Measurements from ENCODE around the gene LPAR3. TPM values are rescaled to one million over a fixed set of nuclear protein-coding genes. Genes with fewer than 3 reads are reported as not detected.

Gene LPAR3
- polyA plus RNA-seq, 2 of the 4 experiments (the other 2 are of a cell fraction): 0.01 to 0.08 TPM

DNA sequence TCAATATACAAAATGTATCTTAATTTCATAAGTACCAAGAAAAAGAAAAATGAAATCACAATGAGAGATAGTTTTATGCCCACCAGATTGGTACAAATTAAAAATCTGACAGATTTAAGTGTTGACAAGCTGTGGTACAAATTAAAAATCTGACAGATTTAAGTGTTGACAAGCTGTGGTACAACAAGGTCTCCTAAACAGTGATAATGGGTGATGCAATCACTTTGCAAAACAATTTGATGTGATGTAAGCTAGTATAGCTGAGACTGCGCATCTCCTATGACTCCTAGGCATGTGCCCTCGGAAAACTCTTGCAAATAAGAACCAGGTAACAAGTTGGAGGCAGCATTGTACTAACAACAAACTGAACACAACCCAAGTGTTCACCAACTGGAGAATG is 100.6 kb downstream of the LPAR3 start:
- Histone ChIP-seq H3K27ac (no peak overlapping the region), H3K4me2 (no peak overlapping the region), H3K4me1 (no peaks in the 10 kb centered on the region), H3K9me3 (peaks cover 10% of the 10 kb centered on the region; the same call in 2 of the 3 replicates), H3K4me3 (no peak overlapping the region)
- DNase-seq (ENCODE audit: low read depth in 1 of 2, low spot score in 1 of 2) (no peak), FAIRE-seq (no peak), ATAC-seq (no peak)
- POLR2A ChIA-PET: no interaction called here
- 21% methylated on average over 2 of the region's 2 CpGs for WGBS (ENCODE audit: missing lambda C conversion rate)
- TF ChIP-seq ZFP36 (IDR thresholded peaks at IDR 0.05; ENCODE audit: borderline replicate concordance, partially characterized antibody) (peak; percentile 79), NPAS2 (CRISPR knock-in tag; IDR thresholded peaks at IDR 0.05; ENCODE audit: borderline replicate concordance) (no peak)
- CTCF ChIA-PET: interaction anchor here (1.6 kb wide), 1 partner anchor 10 kb away, joined by 6 read pairs; no protein-coding TSS in a partner anchor

DNA sequence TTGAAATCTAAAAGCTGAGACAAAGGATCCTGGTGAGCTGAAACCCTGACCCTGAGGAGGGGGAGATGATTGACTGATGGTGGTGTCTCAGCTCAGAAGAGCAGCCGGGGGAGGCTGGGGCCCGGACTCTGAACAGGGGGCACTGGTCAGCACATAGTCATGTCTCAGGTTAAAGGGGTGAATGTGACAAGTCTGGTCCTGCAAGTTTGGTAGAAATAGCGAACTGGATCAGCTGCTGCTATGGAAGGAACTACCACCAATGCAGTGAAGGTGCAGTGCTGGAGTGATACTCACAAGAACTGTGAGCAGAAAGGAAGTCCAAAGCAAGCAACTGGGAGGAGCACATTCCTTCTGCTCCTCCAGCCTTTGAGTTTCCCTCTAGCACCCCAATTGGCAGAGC is 104.0 kb downstream of the LPAR3 start:
- ChIA-PET CTCF (interaction anchor here (2.0 kb wide), 1 partner anchor 16 kb away, joined by 6 read pairs; no protein-coding TSS in a partner anchor), POLR2A (no interaction called here)
- Histone ChIP-seq H3K4me2 (no peak overlapping the region), H3K4me1 (no peaks in the 10 kb centered on the region), H3K4me3 (no peak overlapping the region), H3K27ac (no peak overlapping the region), H3K9me3 (peaks cover 10% of the 10 kb centered on the region; the same call in 2 of the 3 replicates)
- ATAC-seq: no peak
- no peak for TF ChIP-seq JUN (IDR thresholded peaks at IDR 0.05)
- no peak for TF ChIP-seq POLR2A (IDR thresholded peaks at IDR 0.05; ENCODE audit: low read length)
- TF ChIP-seq, protein P1, sequence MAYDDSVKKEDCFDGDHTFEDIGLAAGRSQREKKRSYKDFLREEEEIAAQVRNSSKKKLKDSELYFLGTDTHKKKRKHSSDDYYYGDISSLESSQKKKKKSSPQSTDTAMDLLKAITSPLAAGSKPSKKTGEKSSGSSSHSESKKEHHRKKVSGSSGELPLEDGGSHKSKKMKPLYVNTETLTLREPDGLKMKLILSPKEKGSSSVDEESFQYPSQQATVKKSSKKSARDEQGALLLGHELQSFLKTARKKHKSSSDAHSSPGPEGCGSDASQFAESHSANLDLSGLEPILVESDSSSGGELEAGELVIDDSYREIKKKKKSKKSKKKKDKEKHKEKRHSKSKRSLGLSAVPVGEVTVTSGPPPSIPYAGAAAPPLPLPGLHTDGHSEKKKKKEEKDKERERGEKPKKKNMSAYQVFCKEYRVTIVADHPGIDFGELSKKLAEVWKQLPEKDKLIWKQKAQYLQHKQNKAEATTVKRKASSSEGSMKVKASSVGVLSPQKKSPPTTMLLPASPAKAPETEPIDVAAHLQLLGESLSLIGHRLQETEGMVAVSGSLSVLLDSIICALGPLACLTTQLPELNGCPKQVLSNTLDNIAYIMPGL (CRISPR knock-in tag; IDR thresholded peaks at IDR 0.05; ENCODE audit: borderline replicate concordance): no peak
- no peak for TF ChIP-seq HOXA7 (CRISPR knock-in tag; IDR thresholded peaks at IDR 0.05)
- TF ChIP-seq, protein P2, sequence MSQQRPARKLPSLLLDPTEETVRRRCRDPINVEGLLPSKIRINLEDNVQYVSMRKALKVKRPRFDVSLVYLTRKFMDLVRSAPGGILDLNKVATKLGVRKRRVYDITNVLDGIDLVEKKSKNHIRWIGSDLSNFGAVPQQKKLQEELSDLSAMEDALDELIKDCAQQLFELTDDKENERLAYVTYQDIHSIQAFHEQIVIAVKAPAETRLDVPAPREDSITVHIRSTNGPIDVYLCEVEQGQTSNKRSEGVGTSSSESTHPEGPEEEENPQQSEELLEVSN (IDR thresholded peaks at IDR 0.05; ENCODE audit: borderline replicate concordance, low read depth): no peak
- TF ChIP-seq KDM1A (IDR thresholded peaks at IDR 0.05; ENCODE audit: low read depth): no peak
- no peak for TF ChIP-seq HEYL (CRISPR knock-in tag; IDR thresholded peaks at IDR 0.05)
- TF ChIP-seq ZC3H11A (IDR thresholded peaks at IDR 0.05): no peak
- TF ChIP-seq, protein P3, sequence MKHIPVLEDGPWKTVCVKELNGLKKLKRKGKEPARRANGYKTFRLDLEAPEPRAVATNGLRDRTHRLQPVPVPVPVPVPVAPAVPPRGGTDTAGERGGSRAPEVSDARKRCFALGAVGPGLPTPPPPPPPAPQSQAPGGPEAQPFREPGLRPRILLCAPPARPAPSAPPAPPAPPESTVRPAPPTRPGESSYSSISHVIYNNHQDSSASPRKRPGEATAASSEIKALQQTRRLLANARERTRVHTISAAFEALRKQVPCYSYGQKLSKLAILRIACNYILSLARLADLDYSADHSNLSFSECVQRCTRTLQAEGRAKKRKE (CRISPR knock-in tag; IDR thresholded peaks at IDR 0.05; ENCODE audit: low read depth): no peak
- TF ChIP-seq EHF (CRISPR knock-in tag; IDR thresholded peaks at IDR 0.05): no peak
- TF ChIP-seq EP300 (IDR thresholded peaks at IDR 0.05): no peak
- TF ChIP-seq PHF8 (IDR thresholded peaks at IDR 0.05; ENCODE audit: borderline replicate concordance, low read depth): no peak
- TF ChIP-seq NPAS2 (CRISPR knock-in tag; IDR thresholded peaks at IDR 0.05; ENCODE audit: borderline replicate concordance): no peak
- no peak for TF ChIP-seq ESRRA (IDR thresholded peaks at IDR 0.05; ENCODE audit: borderline replicate concordance, low read length)
- TF ChIP-seq, protein P4, sequence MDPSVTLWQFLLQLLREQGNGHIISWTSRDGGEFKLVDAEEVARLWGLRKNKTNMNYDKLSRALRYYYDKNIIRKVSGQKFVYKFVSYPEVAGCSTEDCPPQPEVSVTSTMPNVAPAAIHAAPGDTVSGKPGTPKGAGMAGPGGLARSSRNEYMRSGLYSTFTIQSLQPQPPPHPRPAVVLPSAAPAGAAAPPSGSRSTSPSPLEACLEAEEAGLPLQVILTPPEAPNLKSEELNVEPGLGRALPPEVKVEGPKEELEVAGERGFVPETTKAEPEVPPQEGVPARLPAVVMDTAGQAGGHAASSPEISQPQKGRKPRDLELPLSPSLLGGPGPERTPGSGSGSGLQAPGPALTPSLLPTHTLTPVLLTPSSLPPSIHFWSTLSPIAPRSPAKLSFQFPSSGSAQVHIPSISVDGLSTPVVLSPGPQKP (IDR thresholded peaks at IDR 0.05; ENCODE audit: low read depth, low read length): no peak
- TF ChIP-seq POLR2AphosphoS2 (conservative IDR thresholded peaks at IDR 0.05; ENCODE audit: low read length): no peak
- TF ChIP-seq CBX2 (IDR thresholded peaks at IDR 0.05; ENCODE audit: borderline replicate concordance, low read depth): no peak
- 14% methylated on average over 3 of the region's 3 CpGs for WGBS (ENCODE audit: missing lambda C conversion rate)
- DNase-seq (ENCODE audit: low read depth in 1 of 2, low spot score in 1 of 2): no peak
- FAIRE-seq: no peak
